H54 (cell line): ENCODE data around the gene CLCN6.

Source experiments
- DNase-seq: peaks from one replicate; pipeline ENCODE4 v3.0.0; 2011; ENCODE audit warnings: low spot score, mixed read lengths; ENCODE audit not compliant: insufficient read length
- FAIRE-seq: peaks from 3 replicates; lab custom pipeline; 2011; peaks lifted over from hg19 to GRCh38; lab: Jason Lieb, UNC
- POLR2A ChIP-seq: IDR thresholded peaks from 2 replicates; pipeline ENCODE4 v1.6.1; 2011; ENCODE audit warnings: low read depth, mild to moderate bottlenecking, low read length

CLCN6 gene

GRCh38 chr1:11835441-11836225, 29.6 kb downstream of the CLCN6 start:
- FAIRE-seq (no peak), DNase-seq (no peak)
- TF ChIP-seq POLR2A, result no peak

DNA sequence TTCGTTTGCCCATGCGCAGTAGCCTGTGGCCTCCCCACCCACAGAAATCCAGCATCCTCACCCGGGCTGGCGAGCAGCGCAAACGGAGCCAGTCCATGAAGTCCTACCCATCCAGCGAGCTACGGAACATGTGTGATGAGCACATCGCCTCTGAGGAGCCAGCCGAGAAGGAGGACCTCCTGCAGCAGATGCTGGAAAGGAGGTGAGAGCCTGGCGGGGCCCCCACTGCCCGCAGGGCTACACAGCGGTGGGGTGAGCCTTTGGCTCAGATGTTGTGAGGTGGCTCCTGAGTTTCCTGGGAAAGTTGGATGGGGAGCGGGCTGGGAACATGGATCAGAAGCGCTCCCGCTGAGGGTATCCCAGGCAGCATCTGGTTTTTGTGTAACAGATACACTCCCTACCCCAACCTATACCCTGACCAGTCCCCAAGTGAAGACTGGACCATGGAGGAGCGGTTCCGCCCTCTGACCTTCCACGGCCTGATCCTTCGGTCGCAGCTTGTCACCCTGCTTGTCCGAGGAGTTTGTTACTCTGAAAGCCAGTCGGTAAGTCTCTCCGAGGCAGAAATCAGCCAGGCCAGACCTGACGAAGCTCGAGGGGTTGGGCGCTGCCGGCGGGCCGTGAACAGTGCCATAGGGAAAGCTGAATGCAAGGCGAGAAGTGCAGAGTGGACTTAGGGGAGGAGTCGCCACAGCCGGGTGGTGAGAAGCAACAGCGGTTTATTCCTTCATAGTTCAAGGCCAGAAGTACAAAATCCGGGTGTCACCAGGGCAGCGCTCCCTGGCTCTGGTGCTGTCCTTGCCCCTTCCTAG, 31.2 kb downstream of the CLCN6 start:
- FAIRE-seq (no peak), DNase-seq (no peak)
- no peak for TF ChIP-seq POLR2A

GRCh38 chr1:11837767-11838348, 31.9 kb downstream of the CLCN6 start:
- FAIRE-seq, result no peak
- DNase-seq, result no peak
- no peak for TF ChIP-seq POLR2A

- FAIRE-seq (no peak), DNase-seq (peak; percentile 72)
- no peak for TF ChIP-seq POLR2A
Observed at GRCh38 chr1:11838349-11839272, 32.6 kb downstream of the CLCN6 start.

- no peak for FAIRE-seq
- TF ChIP-seq POLR2A, result no peak
- no peak for DNase-seq
Observed at GRCh38 chr1:11839727-11840705, 34.0 kb downstream of the CLCN6 start.

- no peak for DNase-seq
- FAIRE-seq, result no peak
- TF ChIP-seq POLR2A, result no peak
Observed at GRCh38 chr1:11841245-11842153, 35.5 kb downstream of the CLCN6 start.

DNA sequence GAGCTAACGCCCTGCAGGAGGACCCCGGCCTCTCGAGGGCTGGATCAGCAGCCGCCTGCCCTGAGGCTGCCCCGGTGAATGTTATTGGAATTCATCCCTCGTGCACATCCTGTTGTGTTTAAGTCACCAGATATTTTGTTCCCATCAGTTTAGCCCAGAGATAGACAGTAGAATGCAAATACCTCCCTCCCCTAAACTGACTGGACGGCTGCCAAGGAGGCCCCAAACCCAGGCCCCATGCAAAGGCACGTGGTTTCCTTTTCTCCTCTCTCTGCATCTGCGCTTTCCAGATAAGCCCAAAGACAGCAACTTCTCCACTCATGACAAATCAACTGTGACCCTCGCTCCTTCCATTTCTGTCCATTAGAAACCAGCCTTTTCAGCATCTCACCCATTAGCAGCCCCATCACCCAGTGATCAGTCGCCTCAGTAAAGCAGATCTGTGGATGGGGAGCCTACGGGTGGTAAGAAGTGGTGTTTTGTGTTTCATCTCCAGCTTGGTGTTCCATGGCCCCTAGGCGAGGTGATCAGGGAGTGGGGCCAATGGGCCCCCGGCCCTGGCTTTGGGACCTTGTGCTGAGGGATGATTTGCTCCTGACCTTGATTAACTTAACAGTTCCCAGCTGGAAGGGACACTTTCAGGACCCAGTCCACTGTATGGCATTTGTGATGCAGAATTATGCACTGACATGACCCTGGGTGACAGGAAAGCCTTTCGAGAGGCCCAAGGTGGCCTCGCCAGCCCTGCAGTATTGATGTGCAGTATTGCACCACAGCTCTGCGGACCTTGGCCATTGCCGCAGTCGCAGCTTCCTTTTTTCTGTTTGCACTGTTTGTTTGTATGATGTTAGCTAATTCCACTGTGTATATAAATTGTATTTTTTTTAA, 36.4 kb downstream of the CLCN6 start:
- DNase-seq (no peak), FAIRE-seq (no peak)
- no peak for TF ChIP-seq POLR2A

DNA sequence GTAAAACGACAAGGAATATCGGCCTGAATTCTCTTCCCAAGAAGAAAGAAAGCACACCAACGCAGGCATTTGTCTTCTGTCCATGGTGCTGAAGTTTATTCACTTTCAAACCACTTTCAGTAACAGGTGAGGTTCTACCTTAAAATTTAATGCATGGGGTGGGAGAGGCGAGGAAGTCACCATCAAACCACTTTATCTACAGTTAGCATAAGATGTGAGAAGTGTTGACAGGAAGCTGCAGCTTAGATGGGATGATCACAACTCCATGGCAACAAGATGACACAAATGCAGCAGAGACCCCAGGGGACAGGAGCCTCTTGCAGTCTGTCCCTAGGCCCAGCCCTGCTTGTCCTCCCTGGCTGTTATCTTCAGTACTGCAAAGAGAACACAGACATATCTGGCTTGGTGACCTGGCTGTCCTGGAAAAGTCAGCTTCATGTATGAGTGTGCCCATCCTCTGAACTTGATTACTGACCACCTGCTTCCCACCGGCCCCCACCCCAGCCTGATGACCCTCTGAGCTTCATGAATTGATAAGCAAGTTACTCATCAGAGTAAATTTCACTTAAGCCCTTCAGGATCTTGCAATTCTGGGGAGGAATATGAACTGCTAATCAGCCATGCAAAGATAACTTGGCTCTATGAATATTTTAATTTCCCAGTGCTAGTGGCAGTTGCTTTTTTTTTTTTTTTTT, 39.8 kb downstream of the CLCN6 start:
- FAIRE-seq, result no peak
- DNase-seq, result no peak
- TF ChIP-seq POLR2A, result no peak

- no peak for TF ChIP-seq POLR2A
- DNase-seq (no peak), FAIRE-seq (no peak)
Observed at GRCh38 chr1:11847667-11848372, 41.8 kb downstream of the CLCN6 start, which contains the start of gene NPPA. Gene NPPA (minus strand): TSS chr1:11847783. CDS start chr1:11847684, 99 bp downstream.

- no peak for TF ChIP-seq POLR2A
- DNase-seq, result no peak
Observed at GRCh38 chr1:11848373-11848700, 42.3 kb downstream of the CLCN6 start.

More at GRCh38 chr1:11848373-11848700, 42.3 kb downstream of the CLCN6 start:
- no peak for FAIRE-seq
